Activated naive CD4-positive, alpha-beta T cell treated with anti-CD3 and anti-CD28 coated beads, Interleukin-2, amount 10 ng/mL, durations not matched to agents 7 days and 5 days (primary cell): ENCODE measurements around the gene U2SURP.
A peak's percentile ranks its signal among the peaks of the same experiment; 100 is the strongest.

Source experiments
- CTCF ChIA-PET: fragments of 350-600 bp; sonication (Branson Sonifier 250); formaldehyde crosslinking; loops from one replicate; lab custom pipeline; 2021; ENCODE audit warnings: antibody characterized with exemption; lab: Charles Lee
- DNase-seq: peaks from one replicate; pipeline ENCODE4 v3.0.0-alpha.2; 2020
- H3K27ac Mint-ChIP-seq: one replicate; pipeline ENCODE4 v1.8.0; 2021; ENCODE audit warnings: mild to moderate bottlenecking, moderate library complexity, mixed read lengths
- H3K27me3 Mint-ChIP-seq: one replicate; pipeline ENCODE4 v1.8.0; 2021; ENCODE audit warnings: mild to moderate bottlenecking, mixed read lengths
- H3K36me3 Mint-ChIP-seq: one replicate; pipeline ENCODE4 v1.8.0; 2021; ENCODE audit warnings: mixed read lengths
- H3K4me1 Mint-ChIP-seq: one replicate; pipeline ENCODE4 v1.8.0; 2021; ENCODE audit warnings: mixed read lengths
- H3K4me3 Mint-ChIP-seq: one replicate; pipeline ENCODE4 v1.8.0; 2021; ENCODE audit warnings: mild to moderate bottlenecking, moderate library complexity, mixed read lengths
- H3K9me3 Mint-ChIP-seq: one replicate; pipeline ENCODE4 v1.8.0; 2021; ENCODE audit warnings: mixed read lengths

Gene U2SURP

GRCh38 chr3:143001369-143002082 lies at the start of gene U2SURP:
TSS of gene U2SURP (plus strand) at chr3:143001570. CDS start at chr3:143001629, 59 bp downstream.
- Mint-ChIP-seq H3K4me3 (peak within 1 kb of the TSS; percentile 87), H3K36me3 (peaks cover 8% of the 10 kb centered on the region), H3K9me3 (no peaks in the 10 kb centered on the region), H3K27me3 (peaks cover 5% of the 10 kb centered on the region), H3K27ac (peak within 1 kb of the TSS; percentile 98), H3K4me1 (peaks cover 38% of the 10 kb centered on the region)
- CTCF ChIA-PET: interaction anchor here (1.4 to 2.3 kb wide), 2 partner anchors 37 to 39 kb away, joined by 6 to 8 read pairs; no protein-coding TSS in a partner anchor
- peak; percentile 95 for DNase-seq

- Mint-ChIP-seq H3K27me3 (peaks cover 57% of the 10 kb centered on the region), H3K27ac (no peak overlapping the region)
- CTCF ChIA-PET: interaction anchor here (0.9 kb wide), 1 partner anchor 94 kb away, joined by 4 read pairs; no protein-coding TSS in a partner anchor
Measured at GRCh38 chr3:142951794-142952193, 49.6 kb upstream of the U2SURP start.

GRCh38 chr3:142952272-142953193 lies 48.8 kb upstream of the U2SURP start:
- Mint-ChIP-seq H3K36me3 (no peaks in the 10 kb centered on the region), H3K27ac (no peak overlapping the region), H3K9me3 (no peaks in the 10 kb centered on the region), H3K27me3 (peaks cover 54% of the 10 kb centered on the region), H3K4me1 (peaks cover 4% of the 10 kb centered on the region), H3K4me3 (no peak overlapping the region)
- CTCF ChIA-PET: interaction anchor here (0.9 kb wide), 1 partner anchor 95 kb away, joined by 4 read pairs; no protein-coding TSS in a partner anchor
- no peak for DNase-seq

More at GRCh38 chr3:142951794-142952193, 49.6 kb upstream of the U2SURP start:
- DNase-seq: no peak
- no peak overlapping the region for H3K4me3 Mint-ChIP-seq
- no peaks in the 10 kb centered on the region for H3K36me3 Mint-ChIP-seq
- no peaks in the 10 kb centered on the region for H3K9me3 Mint-ChIP-seq
- H3K4me1 Mint-ChIP-seq: peaks cover 7% of the 10 kb centered on the region

- Mint-ChIP-seq H3K4me3 (no peak overlapping the region), H3K27me3 (peaks cover 50% of the 10 kb centered on the region), H3K4me1 (no peaks in the 10 kb centered on the region), H3K36me3 (no peaks in the 10 kb centered on the region), H3K27ac (no peak overlapping the region), H3K9me3 (no peaks in the 10 kb centered on the region)
- DNase-seq: no peak
- CTCF ChIA-PET: no interaction called here
Measured at GRCh38 chr3:142953443-142953842, 47.9 kb upstream of the U2SURP start.

- no peak for DNase-seq
- Mint-ChIP-seq H3K27ac (no peak overlapping the region), H3K4me1 (peaks cover 7% of the 10 kb centered on the region), H3K27me3 (peaks cover 60% of the 10 kb centered on the region), H3K9me3 (no peaks in the 10 kb centered on the region), H3K36me3 (no peaks in the 10 kb centered on the region), H3K4me3 (no peak overlapping the region)
- CTCF ChIA-PET: no interaction called here
Measured at GRCh38 chr3:142958707-142959106, 42.7 kb upstream of the U2SURP start.

- Mint-ChIP-seq H3K4me1 (peaks cover 11% of the 10 kb centered on the region), H3K9me3 (no peaks in the 10 kb centered on the region), H3K4me3 (no peak overlapping the region), H3K27ac (no peak overlapping the region), H3K36me3 (no peaks in the 10 kb centered on the region), H3K27me3 (peaks cover 73% of the 10 kb centered on the region)
- CTCF ChIA-PET: interaction anchor here (1.2 kb wide), 1 partner anchor 9 kb away, joined by 3 read pairs; no protein-coding TSS in a partner anchor
- DNase-seq: no peak
Measured at GRCh38 chr3:142960322-142960850, 41.0 kb upstream of the U2SURP start.

GRCh38 chr3:142961539-142961938 lies 39.8 kb upstream of the U2SURP start:
- DNase-seq: no peak
- Mint-ChIP-seq H3K4me3 (no peak overlapping the region), H3K27ac (no peak overlapping the region), H3K9me3 (no peaks in the 10 kb centered on the region), H3K36me3 (no peaks in the 10 kb centered on the region), H3K4me1 (peaks cover 11% of the 10 kb centered on the region), H3K27me3 (peaks cover 85% of the 10 kb centered on the region)
- CTCF ChIA-PET: interaction anchor here (0.6 kb wide), 1 partner anchor 428 kb away, joined by 3 read pairs; no protein-coding TSS in a partner anchor

GRCh38 chr3:142962175-142962519 lies 39.2 kb upstream of the U2SURP start:
- CTCF ChIA-PET: no interaction called here
- Mint-ChIP-seq H3K36me3 (no peaks in the 10 kb centered on the region), H3K4me1 (peaks cover 11% of the 10 kb centered on the region)

GRCh38 chr3:142962520-142963233 lies 38.7 kb upstream of the U2SURP start:
- H3K27ac Mint-ChIP-seq: no peak overlapping the region
- H3K27me3 Mint-ChIP-seq: peaks cover 87% of the 10 kb centered on the region
- H3K4me3 Mint-ChIP-seq: peak overlapping the region; percentile 71
- peaks cover 11% of the 10 kb centered on the region for H3K4me1 Mint-ChIP-seq
- CTCF ChIA-PET: no interaction called here
- DNase-seq: no peak
- no peaks in the 10 kb centered on the region for H3K9me3 Mint-ChIP-seq
- no peaks in the 10 kb centered on the region for H3K36me3 Mint-ChIP-seq

More at GRCh38 chr3:142962175-142962519, 39.2 kb upstream of the U2SURP start:
- DNase-seq: no peak
- Mint-ChIP-seq H3K27ac (no peak overlapping the region), H3K27me3 (peaks cover 89% of the 10 kb centered on the region), H3K9me3 (no peaks in the 10 kb centered on the region), H3K4me3 (peak overlapping the region; percentile 71)

GRCh38 chr3:142963234-142963515 lies 38.2 kb upstream of the U2SURP start:
- H3K27me3 Mint-ChIP-seq: peaks cover 88% of the 10 kb centered on the region

GRCh38 chr3:142963516-142964448 lies 37.6 kb upstream of the U2SURP start, which contains the start of gene PAQR9:
TSS of gene PAQR9 (minus strand) at chr3:142963674. CDS start at chr3:142963336, 338 bp downstream.
- Mint-ChIP-seq H3K9me3 (no peaks in the 10 kb centered on the region), H3K4me1 (peaks cover 11% of the 10 kb centered on the region), H3K36me3 (no peaks in the 10 kb centered on the region), H3K27ac (no peak within 1 kb of the TSS), H3K4me3 (peak within 1 kb of the TSS; percentile 71), H3K27me3 (peaks cover 88% of the 10 kb centered on the region)
- CTCF ChIA-PET: no interaction called here
- peak; percentile 32 for DNase-seq

More at GRCh38 chr3:142963234-142963515, 38.2 kb upstream of the U2SURP start:
- H3K9me3 Mint-ChIP-seq: no peaks in the 10 kb centered on the region
- peaks cover 11% of the 10 kb centered on the region for H3K4me1 Mint-ChIP-seq
- H3K27ac Mint-ChIP-seq: no peak overlapping the region
- CTCF ChIA-PET: no interaction called here
- peak overlapping the region; percentile 71 for H3K4me3 Mint-ChIP-seq
- no peaks in the 10 kb centered on the region for H3K36me3 Mint-ChIP-seq
- DNase-seq: no peak

- no peak for DNase-seq
- no peaks in the 10 kb centered on the region for H3K9me3 Mint-ChIP-seq
- H3K27ac Mint-ChIP-seq: no peak overlapping the region
- CTCF ChIA-PET: interaction anchor here (0.6 to 0.7 kb wide), 2 partner anchors 33 to 664 kb away, joined by 3 to 4 read pairs; no protein-coding TSS in a partner anchor
- no peaks in the 10 kb centered on the region for H3K36me3 Mint-ChIP-seq
- H3K4me1 Mint-ChIP-seq: peaks cover 11% of the 10 kb centered on the region
- peaks cover 81% of the 10 kb centered on the region for H3K27me3 Mint-ChIP-seq
- no peak overlapping the region for H3K4me3 Mint-ChIP-seq
Measured at GRCh38 chr3:142965581-142965980, 35.8 kb upstream of the U2SURP start.

- H3K27me3 Mint-ChIP-seq: peaks cover 68% of the 10 kb centered on the region
- peaks cover 11% of the 10 kb centered on the region for H3K4me1 Mint-ChIP-seq
- CTCF ChIA-PET: interaction anchor here (0.7 to 1.0 kb wide), 4 partner anchors 22 to 751 kb away, joined by 3 to 4 read pairs (median 3); no protein-coding TSS in a partner anchor
- no peak overlapping the region for H3K4me3 Mint-ChIP-seq
- no peaks in the 10 kb centered on the region for H3K36me3 Mint-ChIP-seq
- no peak for DNase-seq
- no peak overlapping the region for H3K27ac Mint-ChIP-seq
- no peaks in the 10 kb centered on the region for H3K9me3 Mint-ChIP-seq
Measured at GRCh38 chr3:142966808-142967207, 34.6 kb upstream of the U2SURP start.
